Prostate gland (tissue), 2 donors: ENCODE results near the gene KCNK15.

Experiments
- CTCF ChIP-seq, 4 experiments: fragments of 200-600 bp in 2 of 4; fragments of 450-650 bp in 2 of 4; sonication (generic) in 2 of 4; IDR thresholded peaks; 1 replicate in 3 of 4; 2 replicates in 1 of 4; pipeline ENCODE4 v1.5.1; 2016 to 2019; ENCODE audit warnings: antibody characterized with exemption in 4 of 4, mild to moderate bottlenecking in 2 of 4, moderate library complexity in 2 of 4
- POLR2A ChIP-seq: fragments of 450-650 bp; IDR thresholded peaks from one replicate; pipeline ENCODE4 v1.6.1; 2016; ENCODE audit warnings: antibody characterized with exemption, mild to moderate bottlenecking
- POLR2AphosphoS5 ChIP-seq: sonication (generic); formaldehyde crosslinking; IDR thresholded peaks from one replicate; pipeline ENCODE4 v1.6.1; 2017; ENCODE audit warnings: antibody characterized with exemption

GRCh38 chr20:44701118-44701857, 44.4 kb upstream of the KCNK15 start:
- TF ChIP-seq POLR2A (no peak), CTCF (IDR thresholded peaks at IDR 0.05) (no peak), POLR2AphosphoS5 (no peak)
